HEK293 (cell line): ENCODE measurements around the gene TPM2.

Source experiments
- CTCF ChIA-PET: fragments of 350-600 bp; formaldehyde crosslinking; extraction: SDS; loops from one replicate; lab custom pipeline; 2021; ENCODE audit warnings: antibody characterized with exemption; lab: Yijun Ruan, JAX
- POLR2A ChIA-PET: fragments of 300-600 bp; formaldehyde crosslinking; extraction: SDS; loops from one replicate; lab custom pipeline; 2020; ENCODE audit warnings: antibody characterized with exemption, inconsistent platforms; lab: Yijun Ruan, JAX
- H3K27ac ChIP-seq: fragments of 200-500 bp; sonication (Bioruptor generic); 2 replicates; pipeline ENCODE4 v1.5.1; 2014; ENCODE audit warnings: low read depth, low read length, control low read depth, inconsistent platforms; ENCODE audit errors: extremely low read depth
- H3K36me3 ChIP-seq, 2 experiments: fragments of 200-500 bp in 1 of 2; sonication (Bioruptor generic) in 1 of 2; 1 replicate in 1 of 2; 2 replicates in 1 of 2; pipeline ENCODE4 v1.5.1; 2014 to 2017; ENCODE audit warnings: inconsistent platforms in 2 of 2, low read length in 2 of 2; ENCODE audit not compliant: control insufficient read depth in 2 of 2, insufficient read depth in 1 of 2
- H3K4me1 ChIP-seq: fragments of 200-500 bp; sonication (Bioruptor generic); 2 replicates; pipeline ENCODE4 v1.5.1; 2014; ENCODE audit warnings: mild to moderate bottlenecking, low read length, inconsistent platforms; ENCODE audit not compliant: control insufficient read depth, insufficient read depth
- H3K4me3 ChIP-seq: 2 replicates; pipeline ENCODE4 v1.5.1; 2011; ENCODE audit warnings: low read depth, mild to moderate bottlenecking, control low read depth, low read length, moderate library complexity
- H3K9me3 ChIP-seq: fragments of 200-500 bp; sonication (Bioruptor generic); 2 replicates; pipeline ENCODE4 v1.5.1; 2014; ENCODE audit warnings: low read depth, low read length, inconsistent platforms; ENCODE audit not compliant: control insufficient read depth, insufficient read depth
- GFI1B ChIP-seq: fragments of 450-650 bp; formaldehyde crosslinking; IDR thresholded peaks from 2 replicates; pipeline ENCODE4 v1.5.1; 2016; ENCODE audit warnings: missing biosample characterization, missing genetic modification characterization
- GLIS2 ChIP-seq: fragments of 450-650 bp; formaldehyde crosslinking; IDR thresholded peaks from 2 replicates; pipeline ENCODE4 v1.5.1; 2016; ENCODE audit warnings: missing biosample characterization, missing genetic modification characterization
- IKZF3 ChIP-seq: fragments of 450-650 bp; IDR thresholded peaks from 2 replicates; pipeline ENCODE4 v1.5.0; 2018; ENCODE audit warnings: missing biosample characterization, mild to moderate bottlenecking, missing genetic modification characterization, moderate library complexity
- INSM2 ChIP-seq: fragments of 450-650 bp; formaldehyde crosslinking; IDR thresholded peaks from 2 replicates; pipeline ENCODE4 v1.5.1; 2016; ENCODE audit warnings: missing biosample characterization, missing genetic modification characterization
- OSR2 ChIP-seq: fragments of 450-650 bp; formaldehyde crosslinking; IDR thresholded peaks from 2 replicates; pipeline ENCODE4 v1.5.1; 2016; ENCODE audit warnings: missing biosample characterization, missing genetic modification characterization
- PRDM2 ChIP-seq: fragments of 450-650 bp; formaldehyde crosslinking; IDR thresholded peaks from 2 replicates; pipeline ENCODE4 v1.5.1; 2016; ENCODE audit warnings: missing biosample characterization, missing genetic modification characterization, borderline replicate concordance
- RBAK ChIP-seq: fragments of 450-650 bp; formaldehyde crosslinking; IDR thresholded peaks from 2 replicates; pipeline ENCODE4 v1.5.1; 2016; ENCODE audit warnings: missing biosample characterization, missing genetic modification characterization
- TRIM28 ChIP-seq: IDR thresholded peaks from 2 replicates; pipeline ENCODE4 v1.6.1; 2011; ENCODE audit warnings: low read length, control low read depth, borderline replicate concordance
- ZBTB1 ChIP-seq: fragments of 450-650 bp; formaldehyde crosslinking; IDR thresholded peaks from 2 replicates; pipeline ENCODE4 v1.5.1; 2016; ENCODE audit warnings: missing biosample characterization, missing genetic modification characterization
- ZBTB20 ChIP-seq: fragments of 450-650 bp; formaldehyde crosslinking; IDR thresholded peaks from 2 replicates; pipeline ENCODE4 v1.5.1; 2016; ENCODE audit warnings: missing biosample characterization, missing genetic modification characterization
- ZFP69B ChIP-seq: fragments of 450-650 bp; formaldehyde crosslinking; IDR thresholded peaks from 2 replicates; pipeline ENCODE4 v1.5.1; 2016; ENCODE audit warnings: missing biosample characterization, missing genetic modification characterization
- ZNF175 ChIP-seq: fragments of 450-650 bp; formaldehyde crosslinking; IDR thresholded peaks from 2 replicates; pipeline ENCODE4 v1.5.1; 2016; ENCODE audit warnings: missing biosample characterization, missing genetic modification characterization
- ZNF202 ChIP-seq: fragments of 450-650 bp; formaldehyde crosslinking; IDR thresholded peaks from 2 replicates; pipeline ENCODE4 v1.5.1; 2016; ENCODE audit warnings: missing biosample characterization, missing genetic modification characterization, borderline replicate concordance
- ZNF24 ChIP-seq: fragments of 450-650 bp; formaldehyde crosslinking; IDR thresholded peaks from 2 replicates; pipeline ENCODE4 v1.5.1; 2016; ENCODE audit warnings: missing biosample characterization, missing genetic modification characterization
- ZNF366 ChIP-seq: fragments of 450-650 bp; formaldehyde crosslinking; conservative IDR thresholded peaks from 2 replicates; pipeline ENCODE4 v1.5.1; 2016; ENCODE audit warnings: missing biosample characterization, missing genetic modification characterization
- ZNF394 ChIP-seq: fragments of 450-650 bp; formaldehyde crosslinking; IDR thresholded peaks from 2 replicates; pipeline ENCODE4 v1.5.1; 2016; ENCODE audit warnings: missing biosample characterization, missing genetic modification characterization, mild to moderate bottlenecking, moderate library complexity, borderline replicate concordance
- ZNF416 ChIP-seq: fragments of 450-650 bp; formaldehyde crosslinking; IDR thresholded peaks from 2 replicates; pipeline ENCODE4 v1.5.1; 2016; ENCODE audit warnings: missing biosample characterization, missing genetic modification characterization
- ZNF544 ChIP-seq: fragments of 450-650 bp; formaldehyde crosslinking; IDR thresholded peaks from 2 replicates; pipeline ENCODE4 v1.5.0; 2017; ENCODE audit warnings: missing biosample characterization, missing genetic modification characterization
- ZNF548 ChIP-seq: fragments of 450-650 bp; formaldehyde crosslinking; IDR thresholded peaks from 2 replicates; pipeline ENCODE4 v1.5.1; 2016; ENCODE audit warnings: missing biosample characterization, missing genetic modification characterization
- ZNF600 ChIP-seq: fragments of 450-650 bp; formaldehyde crosslinking; IDR thresholded peaks from 2 replicates; pipeline ENCODE4 v1.5.1; 2016; ENCODE audit warnings: missing biosample characterization, missing genetic modification characterization
- ZNF621 ChIP-seq: fragments of 450-650 bp; formaldehyde crosslinking; IDR thresholded peaks from 2 replicates; pipeline ENCODE4 v1.5.1; 2017; ENCODE audit warnings: missing biosample characterization, missing genetic modification characterization
- ZNF664 ChIP-seq: fragments of 450-650 bp; formaldehyde crosslinking; IDR thresholded peaks from 2 replicates; pipeline ENCODE4 v1.5.1; 2016; ENCODE audit warnings: missing biosample characterization, missing genetic modification characterization
- ZNF692 ChIP-seq: fragments of 450-650 bp; formaldehyde crosslinking; IDR thresholded peaks from 2 replicates; pipeline ENCODE4 v1.5.1; 2016; ENCODE audit warnings: missing biosample characterization, missing genetic modification characterization
- ZNF747 ChIP-seq: fragments of 450-650 bp; formaldehyde crosslinking; IDR thresholded peaks from 2 replicates; pipeline ENCODE4 v1.5.1; 2016; ENCODE audit warnings: missing biosample characterization, missing genetic modification characterization
- ZNF776 ChIP-seq: fragments of 450-650 bp; formaldehyde crosslinking; IDR thresholded peaks from 2 replicates; pipeline ENCODE4 v1.5.0; 2017; ENCODE audit warnings: missing biosample characterization, missing genetic modification characterization, borderline replicate concordance

Gene TPM2

GRCh38 chr9:35690294-35690613, 529 bp upstream of the TPM2 start:
- POLR2A ChIA-PET, result interaction anchor here (0.7 to 2.9 kb wide), 11 partner anchors 10 to 342 kb away, joined by 3 to 23 read pairs (median 7); partner anchors contain the start of genes ARHGEF39, CCDC107, CREB3 and HRCT1
- Histone ChIP-seq H3K9me3 (no peaks in the 10 kb centered on the region), H3K4me1 (peaks cover 3% of the 10 kb centered on the region; the same call in 1 of the 2 replicates), H3K4me3 (peak overlapping the region; percentile 58), H3K27ac (no peak overlapping the region), H3K36me3 (peaks cover 0 to 4% of the 10 kb centered on the region in 2 experiments; a peak in 1 of 3 replicates)
- TF ChIP-seq ZBTB1, result no peak
- TF ChIP-seq ZNF416, result no peak
- TF ChIP-seq IKZF3, result no peak
- no peak for TF ChIP-seq TRIM28
- TF ChIP-seq PRDM2 (tag by site-specific recombination), result no peak
- no peak for TF ChIP-seq ZNF747 (tag by site-specific recombination)
- no peak for TF ChIP-seq ZNF544 (tag by site-specific recombination)
- TF ChIP-seq ZNF548, result no peak
- no peak for TF ChIP-seq ZNF621 (tag by site-specific recombination)
- TF ChIP-seq OSR2 (tag by site-specific recombination), result no peak
- no peak for TF ChIP-seq GFI1B (tag by site-specific recombination)
- TF ChIP-seq ZNF202 (tag by site-specific recombination), result no peak
- TF ChIP-seq RBAK (tag by site-specific recombination), result no peak
- CTCF ChIA-PET, result interaction anchor here (0.7 to 9.0 kb wide), 5 partner anchors 25 to 86 kb away, joined by 3 to 157 read pairs (median 3); partner anchors contain the start of genes ARHGEF39, CCDC107 and RMRP

GRCh38 chr9:35688558-35689541, 875 bp downstream of the TPM2 start:
- CTCF ChIA-PET, result interaction anchor here (0.6 to 2.4 kb wide), 7 partner anchors 7 to 43 kb away, joined by 3 to 23 read pairs (median 5); partner anchors contain the start of genes ARHGEF39 and CCDC107
- no peak overlapping the region; the same call in 1 of the 2 replicates for H3K27ac ChIP-seq
- POLR2A ChIA-PET, result interaction anchor here (1.1 to 2.3 kb wide), 5 partner anchors 8 to 31 kb away, joined by 3 to 7 read pairs (median 4); partner anchors contain the start of genes ARHGEF39, CCDC107 and RMRP
- no peaks in the 10 kb centered on the region for H3K9me3 ChIP-seq
- H3K4me3 ChIP-seq, result no peak overlapping the region
- peaks cover 0 to 18% of the 10 kb centered on the region in 2 experiments; a peak in 1 of 3 replicates for H3K36me3 ChIP-seq
- H3K4me1 ChIP-seq, result peaks cover 3% of the 10 kb centered on the region; the same call in 1 of the 2 replicates
- TF ChIP-seq GFI1B (tag by site-specific recombination) (0 out of 2 replicates have a peak, but pooled peaks have one; percentile 29), ZNF776 (tag by site-specific recombination) (no peak), GLIS2 (no peak), ZNF366 (peak; percentile 44; the same call in 1 of the 2 replicates), ZFP69B (tag by site-specific recombination) (peak; percentile 50; the same call in 1 of the 2 replicates), INSM2 (tag by site-specific recombination) (peak; percentile 64), ZNF394 (tag by site-specific recombination) (peak; percentile 69; the same call in 1 of the 2 replicates), ZBTB20 (peak; percentile 75), ZNF175 (tag by site-specific recombination) (no peak), ZNF664 (tag by site-specific recombination) (peak; percentile 67), OSR2 (tag by site-specific recombination) (0 out of 2 replicates have a peak, but pooled peaks have one; percentile 10), ZNF24 (no peak), ZNF692 (tag by site-specific recombination) (peak; percentile 50), ZNF600 (tag by site-specific recombination) (no peak)
